Renal pelvis (tissue), 4 donors: ENCODE measurements around the gene EDN3. TPM values are rescaled to one million over a fixed set of nuclear protein-coding genes. Genes with fewer than 3 reads are reported as not detected.
"Not testable (repeated sequence)": the region's sequence is repeated elsewhere in the genome, so short reads cannot be mapped to it uniquely, and the experiment has no call there.

Experiments
- DNase-seq: peaks from one replicate; pipeline ENCODE4 v3.0.0-alpha.2; 2013
- polyA plus RNA-seq, 3 donors: library from polyadenylated mRNA; unstranded; fragments of 120-200 nt; gene quantifications; one replicate each; pipeline ENCODE4 v1.2.1, GENCODE V29; 2013; ENCODE audit not compliant: insufficient read length in 3 of 3

EDN3 gene
- polyA plus RNA-seq, 3 donors: 5.0 to 6.1 (median 5.1) TPM

GRCh38 chr20:59333951-59334350 lies 33.5 kb downstream of the EDN3 start:
- DNase-seq: no peak

GRCh38 chr20:59334651-59335300 lies 34.4 kb downstream of the EDN3 start:
- no peak for DNase-seq

GRCh38 chr20:59335377-59335776 lies 35.0 kb downstream of the EDN3 start:
- no peak for DNase-seq

DNA sequence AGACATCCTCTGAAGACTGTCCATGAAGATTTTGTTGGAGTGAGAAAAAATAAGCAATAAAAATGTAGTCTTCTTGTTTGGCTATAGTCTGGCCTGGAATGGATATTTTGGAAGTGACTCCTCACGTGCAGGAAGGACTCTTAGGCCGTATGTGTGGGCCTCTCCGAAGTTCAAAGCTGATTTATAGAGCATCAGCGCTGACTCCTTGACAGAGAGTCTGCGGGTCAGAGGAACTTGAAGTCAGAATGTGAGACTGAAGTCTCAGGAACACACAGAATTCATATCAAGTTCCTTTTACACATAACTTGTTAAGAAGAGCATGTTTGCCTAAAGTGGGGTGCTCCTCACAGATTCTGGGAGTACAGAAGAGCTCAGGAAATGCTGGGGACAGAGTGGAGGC lies 36.1 kb downstream of the EDN3 start:
- DNase-seq: no peak

- DNase-seq: not testable (repeated sequence)
Measured at GRCh38 chr20:59338444-59338843, 38.0 kb downstream of the EDN3 start.

- no peak for DNase-seq
Measured at GRCh38 chr20:59340201-59340885, 39.9 kb downstream of the EDN3 start.

DNA sequence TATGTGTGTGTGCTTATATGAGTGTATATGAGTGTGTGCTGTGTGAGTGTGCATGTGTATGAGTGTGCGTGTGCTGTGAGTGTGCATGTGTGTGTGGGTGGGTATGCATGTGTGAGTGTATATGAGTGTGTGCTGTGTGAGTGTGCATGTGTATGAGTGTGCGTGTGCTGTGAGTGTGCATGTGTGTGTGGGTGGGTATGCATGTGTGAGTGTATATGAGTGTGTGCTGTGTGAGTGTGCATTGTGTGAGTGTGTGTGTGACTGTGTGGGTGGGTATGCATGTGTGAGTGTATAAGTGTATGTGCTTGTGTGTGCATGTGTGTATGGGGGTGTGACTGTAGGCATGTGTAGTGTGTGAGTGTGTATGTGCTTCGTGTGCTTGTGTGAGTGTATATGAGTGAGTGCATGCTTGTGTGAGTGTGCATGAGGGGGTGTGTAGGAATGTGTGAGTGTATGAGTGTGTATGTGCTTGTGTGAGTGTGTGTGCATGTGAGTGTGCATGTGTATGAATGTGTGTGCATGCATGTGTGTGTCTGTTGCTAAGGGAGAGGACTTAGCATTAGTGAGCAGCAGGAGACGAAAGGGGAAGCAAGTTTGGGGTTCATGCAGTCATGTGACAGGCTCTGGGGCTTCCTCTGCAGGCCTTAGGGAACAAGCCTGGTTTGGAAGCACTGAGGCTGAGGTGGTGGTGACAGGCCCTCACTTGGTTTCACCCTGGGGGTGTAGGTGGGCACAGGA lies 41.0 kb downstream of the EDN3 start:
- DNase-seq: not testable (repeated sequence)

DNA sequence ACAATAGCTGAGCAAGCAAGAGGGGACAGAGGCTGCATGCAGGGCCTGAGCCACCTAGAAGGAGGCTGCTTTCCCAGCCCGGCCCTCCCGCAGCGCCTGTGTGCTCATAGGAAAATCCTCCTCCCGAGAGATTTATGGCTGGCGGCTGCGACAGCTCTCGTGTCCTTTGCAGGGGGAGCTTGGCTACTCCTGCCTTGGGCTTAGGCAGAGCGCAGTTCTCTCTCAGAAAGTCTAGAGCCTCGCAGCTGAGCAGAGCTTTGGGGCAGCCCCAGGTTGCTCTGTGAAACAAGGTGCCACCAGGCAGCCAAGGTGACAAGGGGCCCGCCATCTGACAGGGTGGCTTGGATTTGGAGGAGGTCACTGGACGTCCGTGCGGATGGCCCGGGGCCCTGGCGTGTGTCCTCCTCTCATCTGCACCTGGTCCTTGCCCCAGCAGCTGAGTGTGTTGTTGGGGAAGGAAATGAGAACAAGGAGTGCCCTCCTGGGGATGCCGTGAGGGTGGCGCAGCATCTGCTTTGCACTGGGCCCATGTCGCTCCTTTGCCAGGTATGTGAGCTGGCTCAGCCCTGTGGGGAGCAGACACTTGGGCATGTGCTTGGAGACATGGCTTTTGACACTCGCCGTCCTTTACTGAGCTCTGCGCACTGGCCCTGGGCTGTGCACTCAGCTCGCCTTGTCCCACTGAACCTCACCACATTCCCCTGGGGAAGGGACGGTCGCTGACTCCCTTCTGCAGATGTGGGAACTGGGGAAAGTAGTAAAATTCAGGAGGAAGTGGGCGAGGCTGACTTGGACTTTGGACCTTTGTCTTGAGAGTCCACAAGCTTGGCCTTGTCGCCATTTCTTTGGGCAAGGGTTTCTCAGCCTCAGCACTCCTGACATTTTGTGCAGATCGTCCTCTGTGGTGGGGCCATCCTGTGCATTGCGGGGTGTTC lies 41.9 kb downstream of the EDN3 start:
- peak; percentile 85 for DNase-seq

DNA sequence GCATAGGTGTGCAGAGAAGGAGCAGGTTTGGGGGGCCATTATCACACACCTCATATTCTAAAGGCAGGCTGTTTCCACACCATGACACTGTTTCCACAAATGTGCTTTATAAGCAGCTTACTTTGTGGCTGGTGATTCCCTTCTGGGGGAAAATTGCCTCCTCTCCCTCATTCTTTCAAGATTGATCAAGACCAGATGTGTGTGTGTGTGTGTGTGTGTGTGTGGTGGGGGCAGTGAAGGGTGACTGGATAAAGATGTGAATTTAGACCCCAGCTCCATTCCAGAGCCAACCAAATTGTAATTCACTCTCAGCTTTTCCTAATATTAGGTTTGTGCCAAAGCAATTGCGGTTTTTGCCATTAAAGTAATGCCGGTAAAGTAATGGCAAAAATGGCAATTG lies 45.6 kb downstream of the EDN3 start:
- DNase-seq: no peak

- DNase-seq: no peak
Measured at GRCh38 chr20:59349277-59349676, 48.9 kb downstream of the EDN3 start.

DNA sequence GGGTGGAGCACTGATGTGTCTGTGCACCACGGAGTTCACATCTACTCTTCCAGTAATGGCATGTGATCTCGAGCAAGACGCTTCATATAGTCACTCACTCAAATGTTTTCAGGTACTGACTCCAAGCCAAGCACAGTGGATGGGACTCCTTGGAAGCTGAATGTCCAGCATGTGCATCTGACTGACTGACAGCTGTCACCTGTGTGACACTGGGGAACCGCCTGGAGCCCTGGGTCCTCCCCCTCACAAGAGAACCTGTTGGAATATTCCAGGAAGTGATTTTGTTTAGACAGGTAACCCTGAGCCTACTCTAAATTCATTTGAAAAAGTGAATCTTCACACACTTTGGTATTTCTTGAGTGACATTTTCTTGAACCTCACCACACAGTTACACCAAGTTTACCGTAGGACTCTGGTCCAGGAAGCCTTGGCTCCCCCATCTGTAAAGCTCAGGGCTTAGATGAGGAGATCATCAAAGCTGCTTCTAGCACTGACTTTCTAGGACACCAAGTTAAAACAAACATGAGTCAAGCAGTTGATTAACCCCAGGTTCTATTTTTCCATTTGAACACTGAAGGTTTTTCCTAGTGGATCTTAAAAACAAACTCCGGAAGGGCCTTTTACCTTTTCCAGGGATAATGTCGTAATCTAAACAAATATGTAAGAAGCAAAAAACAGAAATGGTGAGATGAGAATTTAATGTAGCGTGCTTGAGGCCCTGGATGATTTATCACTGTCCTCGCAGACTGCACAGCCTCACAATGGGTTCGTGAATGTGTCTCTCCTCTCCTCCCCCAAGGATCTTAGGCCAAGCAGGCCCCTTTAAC lies 50.1 kb downstream of the EDN3 start:
- no peak for DNase-seq

GRCh38 chr20:59351157-59352040 lies 51.0 kb downstream of the EDN3 start:
- no peak for DNase-seq

DNA sequence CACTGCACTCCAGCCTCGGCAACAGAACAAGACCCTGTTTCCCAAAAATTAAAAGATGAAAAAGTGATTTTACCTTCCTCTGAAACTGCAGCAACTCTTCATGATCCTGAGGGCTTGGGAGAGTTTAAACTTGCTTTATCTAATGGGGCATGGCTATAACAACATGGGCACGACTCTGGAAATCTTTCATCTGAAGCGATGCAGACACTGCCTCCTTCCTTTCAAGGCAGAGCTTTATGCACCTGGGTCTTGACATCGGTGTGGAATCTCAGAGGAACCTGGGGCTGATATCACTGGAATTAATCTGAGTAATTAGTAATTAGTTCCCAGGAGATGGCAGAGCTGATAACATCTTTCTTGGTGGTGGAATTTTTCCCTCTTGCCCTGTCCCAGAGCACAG lies 52.1 kb downstream of the EDN3 start:
- DNase-seq: no peak

- no peak for DNase-seq
Measured at GRCh38 chr20:59352990-59353389, 52.6 kb downstream of the EDN3 start.

DNA sequence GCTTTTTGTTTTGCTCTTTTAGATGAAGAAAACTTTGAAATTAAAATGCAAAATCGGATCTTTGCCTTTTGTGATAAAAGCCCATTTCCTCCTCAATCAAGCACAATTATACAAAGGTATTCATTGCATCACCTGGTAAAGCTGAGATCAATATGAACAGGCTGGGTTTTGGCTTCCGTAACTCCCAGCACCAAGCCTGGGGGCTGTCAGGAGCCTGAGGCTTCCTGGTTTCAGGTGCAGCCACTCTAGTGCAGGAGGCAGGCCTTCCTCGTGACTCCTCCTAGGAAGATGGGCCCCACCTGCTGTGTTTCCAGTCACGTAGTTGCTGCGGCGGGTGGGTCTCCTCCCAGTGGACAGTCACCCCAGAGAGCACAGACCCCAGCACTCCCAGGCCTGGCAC lies 54.0 kb downstream of the EDN3 start:
- DNase-seq: no peak

DNA sequence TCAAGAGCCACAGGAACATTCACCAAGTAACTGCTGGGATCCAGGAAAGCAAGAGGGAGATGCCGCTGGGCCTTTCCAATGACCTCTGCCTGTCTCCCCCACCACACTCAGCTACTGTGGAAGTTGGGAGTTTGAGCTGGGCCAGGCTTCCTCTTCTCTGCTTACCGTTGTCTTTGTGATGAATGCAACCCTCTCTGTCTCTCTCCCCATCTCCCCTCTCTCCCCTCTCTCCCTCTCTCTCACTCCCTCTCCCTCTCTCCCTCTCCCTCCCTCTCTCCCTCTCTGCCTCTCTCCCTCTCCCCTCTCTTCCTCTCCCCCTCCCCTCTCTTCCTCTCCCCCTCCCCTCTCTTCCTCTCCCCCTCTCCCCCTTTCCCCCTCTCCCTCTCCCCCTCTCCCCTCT lies 54.8 kb downstream of the EDN3 start:
- DNase-seq: no peak

- DNase-seq: no peak
Measured at GRCh38 chr20:59356662-59357165, 56.3 kb downstream of the EDN3 start.

DNA sequence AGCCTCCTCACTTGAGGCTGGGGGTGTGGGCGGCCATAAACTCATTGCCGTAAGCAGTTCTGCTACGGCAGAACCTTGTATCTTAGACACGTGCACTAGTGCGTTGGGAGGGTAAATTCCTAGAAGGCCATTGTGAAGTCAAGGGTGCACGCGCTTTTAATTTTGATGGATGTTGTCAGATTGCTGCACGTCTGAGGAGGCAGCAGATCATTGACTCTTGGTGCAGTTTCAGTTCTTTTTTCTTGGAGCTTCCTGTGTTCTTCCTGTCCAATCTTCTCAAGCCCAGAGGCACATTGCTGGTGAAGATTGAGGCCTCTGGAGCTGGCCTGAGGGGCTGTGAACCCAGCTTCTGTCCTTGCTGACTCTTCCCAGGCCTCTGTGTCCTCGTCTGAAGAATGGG lies 58.4 kb downstream of the EDN3 start:
- not testable (repeated sequence) for DNase-seq

GRCh38 chr20:59359906-59360725 lies 59.7 kb downstream of the EDN3 start:
- no peak for DNase-seq
